Endometrial microvascular endothelial cells (primary cell): Measurements from ENCODE around the gene THSD4. TPM values are rescaled to one million over a fixed set of nuclear protein-coding genes. Genes with fewer than 3 reads are reported as not detected.

Source experiments
- in situ Hi-C: cut with HindIII; loops from 2 replicates; pipeline ENCODE4 v1.10.0; 2017; ENCODE audit warnings: low sequenced_read_pairs, low pct_unique_long_range_greater_than_20kb; ENCODE audit errors: inconsistent ontology term
- total RNA-seq: library from RNA; depleted of rRNA; stranded (reverse); fragments of >200 nt; gene quantifications from one replicate; pipeline ENCODE4 v1.2.3, GENCODE V29; 2015; ENCODE audit errors: inconsistent ontology term

Gene THSD4
- total RNA-seq, 1 donor from 2014 or later = 45.7 TPM

GRCh38 chr15:71136159-71136783 is 21.0 kb downstream of the THSD4 start:
- in situ Hi-C loops = no loop called here

- in situ Hi-C loops = no loop called here
Measured at GRCh38 chr15:71136793-71137518, 21.7 kb downstream of the THSD4 start.

- in situ Hi-C loops = no loop called here
Measured at GRCh38 chr15:71138473-71138872, 23.2 kb downstream of the THSD4 start.

- in situ Hi-C loops = no loop called here
Measured at GRCh38 chr15:71139241-71139640, 24.0 kb downstream of the THSD4 start.

- in situ Hi-C loops = no loop called here
Measured at GRCh38 chr15:71141572-71141971, 26.3 kb downstream of the THSD4 start.

- in situ Hi-C loops = no loop called here
Measured at GRCh38 chr15:71142780-71143179, 27.5 kb downstream of the THSD4 start.

- in situ Hi-C loops = no loop called here
Measured at GRCh38 chr15:71143373-71144310, 28.4 kb downstream of the THSD4 start.

- in situ Hi-C loops = no loop called here
Measured at GRCh38 chr15:71145648-71146047, 30.4 kb downstream of the THSD4 start.

GRCh38 chr15:71146580-71146982 is 31.3 kb downstream of the THSD4 start:
- in situ Hi-C loops = no loop called here

GRCh38 chr15:71148048-71148447 is 32.8 kb downstream of the THSD4 start:
- in situ Hi-C loops = no loop called here

GRCh38 chr15:71149646-71150557 is 34.6 kb downstream of the THSD4 start:
- in situ Hi-C loops = no loop called here

GRCh38 chr15:71151081-71151480 is 35.8 kb downstream of the THSD4 start:
- in situ Hi-C loops = no loop called here

GRCh38 chr15:71152542-71152941 is 37.3 kb downstream of the THSD4 start:
- in situ Hi-C loops = no loop called here

GRCh38 chr15:71153823-71154524 is 38.7 kb downstream of the THSD4 start:
- in situ Hi-C loops = no loop called here

- in situ Hi-C loops = no loop called here
Measured at GRCh38 chr15:71154607-71155200, 39.4 kb downstream of the THSD4 start.

- in situ Hi-C loops = no loop called here
Measured at GRCh38 chr15:71155534-71155933, 40.3 kb downstream of the THSD4 start.

GRCh38 chr15:71160976-71161375 is 45.7 kb downstream of the THSD4 start:
- in situ Hi-C loops = no loop called here

GRCh38 chr15:71162309-71162708 is 47.0 kb downstream of the THSD4 start:
- in situ Hi-C loops = no loop called here
